HepG2 (cell line): ENCODE data around the gene PCYT2. TPM values are rescaled to one million over a fixed set of nuclear protein-coding genes. Genes with fewer than 3 reads are reported as not detected.

ENCODE experiments used
- ARID4A ChIP-seq: sonication (generic); formaldehyde crosslinking; IDR thresholded peaks from 2 replicates; pipeline ENCODE4 v1.5.0; 2020; ENCODE audit warnings: mild to moderate bottlenecking, missing genetic modification reagents, borderline replicate concordance
- ARID5B ChIP-seq: IDR thresholded peaks from 2 replicates; pipeline ENCODE4 v1.4.0; 2020; ENCODE audit warnings: mild to moderate bottlenecking, missing genetic modification reagents
- BCL6 ChIP-seq: IDR thresholded peaks from 2 replicates; pipeline ENCODE4 v1.6.1; 2016; ENCODE audit warnings: missing genetic modification reagents, missing compliant biosample characterization
- CAMTA2 ChIP-seq: sonication (generic); formaldehyde crosslinking; IDR thresholded peaks from 2 replicates; pipeline ENCODE4 v1.4.0; 2020; ENCODE audit warnings: mild to moderate bottlenecking, missing genetic modification reagents, borderline replicate concordance
- CEBPZ ChIP-seq: IDR thresholded peaks from 2 replicates; pipeline ENCODE4 v1.6.1; 2012; ENCODE audit warnings: low read length, improper control_type of control experiment
- CREBL2 ChIP-seq: sonication (generic); formaldehyde crosslinking; IDR thresholded peaks from 2 replicates; pipeline ENCODE4 v1.8.1; 2023; ENCODE audit warnings: missing genetic modification reagents, mild to moderate bottlenecking, borderline replicate concordance
- HBP1 ChIP-seq: IDR thresholded peaks from 2 replicates; pipeline ENCODE4 v1.6.1; 2016; ENCODE audit warnings: low read depth, control low read depth
- HOXA9 ChIP-seq: sonication (generic); formaldehyde crosslinking; IDR thresholded peaks from 2 replicates; pipeline ENCODE4 v1.8.1; 2022; ENCODE audit warnings: missing genetic modification reagents, mild to moderate bottlenecking, moderate library complexity, borderline replicate concordance
- PHB2 ChIP-seq: fragments of 450-650 bp; IDR thresholded peaks from 2 replicates; pipeline ENCODE4 v1.6.1; 2018; ENCODE audit not compliant: partially characterized antibody
- THAP7 ChIP-seq: sonication (generic); formaldehyde crosslinking; IDR thresholded peaks from 2 replicates; pipeline ENCODE4 v1.8.1; 2023; ENCODE audit warnings: mild to moderate bottlenecking, missing genetic modification reagents
- ZBTB21 ChIP-seq: sonication (generic); formaldehyde crosslinking; IDR thresholded peaks from 2 replicates; pipeline ENCODE4 v1.4.0; 2020; ENCODE audit warnings: missing genetic modification reagents
- ZNF317 ChIP-seq: sonication (generic); formaldehyde crosslinking; IDR thresholded peaks from 2 replicates; pipeline ENCODE4 v1.5.0; 2020; ENCODE audit warnings: mild to moderate bottlenecking, missing genetic modification reagents
- polyA plus RNA-seq, 8 experiments: library from polyadenylated mRNA; depleted of rRNA in 3 of 8; stranded (reverse) in 7 of 8; unstranded in 1 of 8; fragments of >200 nt; fragmentation: Illumina TruSeq in 4 of 8; extraction: Trizol in 4 of 8; gene quantifications; 2 replicates each; pipeline versions ENCODE4 v1.2.1 to v1.2.3, GENCODE V29; 2011 to 2016; ENCODE audit warnings: low read depth in 4 of 8, missing spikeins in 1 of 8, mixed read lengths in 1 of 8; ENCODE audit not compliant: insufficient read depth in 1 of 8
- total RNA-seq, 5 experiments: library from RNA; depleted of rRNA; stranded (reverse); fragments of >200 nt; fragmentation: Illumina TruSeq; extraction: Trizol; gene quantifications; 2 replicates each; pipeline ENCODE4 v1.2.3, GENCODE V29; 2016; ENCODE audit warnings: low read depth in 1 of 5

PCYT2 gene
- total and polyA plus RNA-seq, 2 of the 13 experiments (the other 11 are each of a cell fraction or from before 2014, with no cell fraction given) = 147 to 297 TPM

- no peak; the same call in 1 of the 2 replicates for TF ChIP-seq CREBL2 (CRISPR knock-in tag)
- no peak for TF ChIP-seq ARID5B
- no peak for TF ChIP-seq CEBPZ
- TF ChIP-seq CAMTA2 (CRISPR knock-in tag) = peak; percentile 49; the same call in 1 of the 2 replicates
- TF ChIP-seq ZBTB21 = no peak
- no peak for TF ChIP-seq ARID4A (CRISPR knock-in tag)
- TF ChIP-seq BCL6 (CRISPR knock-in tag) = no peak
- TF ChIP-seq HBP1 (CRISPR knock-in tag) = no peak
- no peak for TF ChIP-seq PHB2
- TF ChIP-seq ZNF317 (CRISPR knock-in tag) = no peak
- no peak for TF ChIP-seq THAP7 (CRISPR knock-in tag)
- peak; percentile 77 for TF ChIP-seq HOXA9 (CRISPR knock-in tag)
These were observed 43.1 kb downstream of the PCYT2 start (continued) for GRCh38 chr17:81867991-81868673.
